GM19438 (cell line): ENCODE results near the gene SAP130.

Experiments used
- ATAC-seq: cut with Tn5 transposase; IDR thresholded peaks from one replicate; pipeline ENCODE4 v1.9.1; 2021; ENCODE audit warnings: low read depth; ENCODE audit not compliant: unreplicated experiment

Gene SAP130

GRCh38 chr2:127901339-127902056, 126.4 kb downstream of the SAP130 start:
- ATAC-seq, result no peak

- no peak for ATAC-seq
Observed at GRCh38 chr2:127897531-127898211, 130.2 kb downstream of the SAP130 start.

GRCh38 chr2:127893494-127893893, 134.4 kb downstream of the SAP130 start:
- ATAC-seq, result no peak

- ATAC-seq, result no peak
Observed at GRCh38 chr2:127893033-127893432, 134.8 kb downstream of the SAP130 start.

GRCh38 chr2:127891811-127892210, 136.0 kb downstream of the SAP130 start:
- no peak for ATAC-seq
